ENCODE results near the gene UBE3B.

UBE3B gene

DNA sequence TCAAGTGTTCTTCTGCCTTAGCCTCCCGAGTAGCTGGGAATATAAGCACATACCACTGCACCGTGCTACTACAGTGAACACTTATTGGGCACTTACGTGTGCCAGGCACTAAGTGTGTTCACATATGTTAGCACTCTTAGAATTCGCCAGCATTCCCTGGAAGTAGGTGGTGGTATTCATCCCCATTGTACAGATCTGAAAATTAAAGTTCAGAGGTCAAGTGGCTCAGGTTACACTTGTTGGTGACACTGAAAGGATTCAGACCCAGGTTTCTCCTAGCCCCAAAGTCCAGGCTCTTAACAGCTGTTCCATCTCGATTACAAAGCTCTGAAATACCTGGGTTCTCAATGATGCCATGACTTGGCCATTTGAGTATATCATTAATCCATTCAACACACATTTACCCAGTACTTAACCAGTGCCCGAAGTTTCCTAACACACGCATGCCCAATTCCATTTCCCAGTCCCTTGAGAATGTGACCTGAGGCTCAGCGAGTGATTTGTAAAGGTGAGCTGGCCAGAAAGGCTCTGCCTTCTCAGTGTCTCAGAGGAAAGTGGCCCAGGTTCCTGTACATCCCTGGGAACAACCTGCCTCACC lies 101.0 kb downstream of the UBE3B start:
- no peak for DNase-seq

DNA sequence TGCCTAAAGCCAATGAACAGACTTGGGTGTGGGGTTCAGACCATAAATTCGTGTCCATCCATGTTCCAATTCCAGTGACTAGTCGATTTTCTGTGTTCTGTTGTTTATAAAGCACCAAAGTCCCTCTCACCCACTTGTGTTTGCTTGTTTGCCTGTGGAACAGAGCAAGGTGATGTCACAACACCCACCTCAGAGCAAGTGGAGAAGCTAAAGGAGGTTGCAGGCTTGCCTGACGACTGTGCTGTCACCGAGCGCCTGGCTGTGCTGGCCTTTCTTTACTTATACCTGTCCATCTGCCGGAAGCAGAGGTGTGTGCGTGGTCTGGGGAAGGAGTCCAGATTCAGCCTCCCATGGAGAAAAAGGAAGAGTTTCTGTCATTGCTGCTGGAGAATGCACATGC lies 102.2 kb downstream of the UBE3B start:
- no peak for DNase-seq

DNA sequence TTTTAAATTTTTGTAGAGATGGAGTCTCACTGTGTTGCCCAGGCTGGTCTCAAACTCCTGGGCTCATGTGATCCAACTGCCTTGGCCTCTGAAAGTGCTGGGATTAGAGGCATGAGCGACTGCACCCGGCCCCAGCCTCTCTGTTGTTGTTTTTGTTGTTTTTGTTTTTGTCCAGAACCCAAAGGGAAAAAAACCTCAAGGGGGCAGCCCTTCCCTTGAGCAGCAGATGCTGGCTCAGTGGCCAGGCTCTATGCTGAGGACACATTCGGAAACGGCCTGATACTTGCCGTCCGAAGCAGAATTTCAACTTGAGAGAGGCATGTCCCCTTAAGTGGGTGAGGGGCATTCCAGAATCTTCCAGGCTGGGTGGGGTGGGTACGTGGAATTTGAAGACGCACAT lies 102.8 kb downstream of the UBE3B start:
- no peak for DNase-seq

DNA sequence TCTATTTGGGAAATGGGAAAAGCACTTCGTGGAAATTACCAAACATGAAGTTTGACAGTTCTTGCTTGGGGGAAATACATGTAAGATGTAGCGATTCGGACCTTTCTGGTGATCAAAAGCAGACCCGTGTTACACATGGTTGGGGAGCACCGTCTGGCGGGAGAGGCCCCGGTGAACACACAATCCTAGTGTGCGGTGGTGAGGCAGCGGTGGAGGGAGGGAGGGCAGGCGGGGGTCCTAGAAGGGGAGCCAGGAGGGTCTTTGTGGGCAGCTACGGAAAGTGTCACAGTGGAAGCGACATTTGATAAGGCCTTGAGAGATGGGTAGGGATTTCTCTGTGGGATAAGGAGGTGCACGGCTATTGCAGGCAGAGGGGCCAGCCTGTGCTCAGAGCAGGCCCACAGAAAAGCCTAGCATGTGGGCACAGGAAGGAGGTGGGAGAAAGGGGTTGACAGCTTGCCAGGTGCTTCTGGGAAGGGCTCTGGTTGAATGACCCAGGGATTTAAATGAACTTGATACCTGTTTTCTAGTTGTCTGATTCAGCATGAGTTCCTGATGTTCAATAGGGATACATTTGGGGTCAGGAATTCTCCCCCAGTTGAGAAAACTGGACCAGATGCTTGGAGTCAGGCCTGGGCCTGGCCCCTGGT lies 103.4 kb downstream of the UBE3B start:
- DNase-seq: no peak

DNA sequence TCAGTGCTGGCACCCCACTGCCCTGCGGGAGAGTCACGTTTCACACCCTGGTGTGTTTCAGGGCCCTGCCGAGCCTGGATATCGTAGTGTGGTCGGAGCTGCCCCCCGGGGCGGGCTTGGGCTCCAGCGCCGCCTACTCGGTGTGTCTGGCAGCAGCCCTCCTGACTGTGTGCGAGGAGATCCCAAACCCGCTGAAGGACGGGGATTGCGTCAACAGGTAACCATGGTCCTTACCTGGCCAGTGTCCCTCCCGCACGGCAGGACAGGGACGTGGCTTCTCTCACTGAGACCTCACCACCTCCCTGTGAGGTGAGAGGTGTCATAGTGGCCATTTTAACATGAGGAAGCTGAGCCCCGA lies 103.9 kb downstream of the UBE3B start:
- no peak for DNase-seq

DNA sequence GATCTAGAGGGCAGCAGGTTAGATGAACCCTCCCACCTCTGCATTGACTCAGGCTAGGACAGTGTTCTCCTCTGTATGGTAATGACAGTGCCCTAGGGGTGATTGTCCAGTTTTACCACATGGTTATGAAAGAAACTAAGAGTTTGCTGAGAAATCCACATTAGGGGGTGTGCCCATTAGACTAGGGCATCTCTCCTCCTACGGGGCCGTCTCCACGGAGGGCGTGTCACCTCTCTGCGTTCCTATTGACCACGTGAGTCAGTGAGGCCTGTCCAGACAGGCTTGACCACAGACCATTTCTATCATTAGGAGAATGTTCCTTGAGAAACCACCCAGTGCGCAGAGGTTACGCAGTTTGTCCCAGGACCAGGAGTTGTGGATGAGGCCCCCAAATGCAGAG lies 104.4 kb downstream of the UBE3B start:
- no peak for DNase-seq

DNA sequence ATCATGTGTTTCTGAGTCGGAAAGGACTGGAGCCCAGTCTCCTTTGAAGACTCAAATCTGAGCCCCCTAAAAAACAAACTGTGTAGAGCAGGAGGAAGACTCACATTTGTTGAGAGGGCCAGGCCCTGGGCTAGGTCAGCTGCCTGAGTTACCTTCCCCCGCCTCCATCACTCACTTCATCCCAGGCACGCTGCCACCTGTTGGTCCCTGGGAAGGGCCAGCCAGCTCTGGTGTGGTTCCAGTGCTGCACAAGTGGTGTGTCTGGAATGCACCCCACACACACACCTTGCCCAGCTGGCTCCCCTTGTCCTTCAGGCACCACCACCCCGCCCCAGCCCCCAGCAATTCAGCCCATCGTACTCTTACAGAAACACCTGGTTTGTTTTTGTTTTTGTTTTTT lies 105.2 kb downstream of the UBE3B start:
- no peak for DNase-seq

DNA sequence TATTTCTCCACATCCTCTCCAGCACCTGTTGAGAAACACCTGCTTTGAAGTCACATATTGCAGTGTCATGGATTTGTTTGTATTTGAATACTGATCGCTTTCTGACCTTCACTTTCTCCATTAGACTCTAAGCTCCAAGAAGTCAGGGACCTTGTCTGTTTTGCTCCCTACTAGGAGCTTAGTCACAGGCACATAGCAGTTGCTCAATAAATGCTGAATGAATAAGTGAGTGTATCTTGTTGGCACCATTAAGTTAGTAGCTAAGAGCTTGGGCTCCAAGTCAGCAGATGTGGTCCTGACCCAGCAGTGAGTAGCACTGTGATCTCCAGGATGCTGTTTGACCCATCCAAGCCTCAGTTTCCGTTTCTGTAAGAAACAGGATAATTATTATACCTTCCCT lies 106.3 kb downstream of the UBE3B start:
- no peak for DNase-seq
